ENCODE data around the gene ARHGAP26.

Gene ARHGAP26

GRCh38 chr5:142769793-142770649 lies at the start of gene ARHGAP26:
ARHGAP26 (plus strand) TSS chr5:142770377; CDS start chr5:142770762, 385 bp downstream.
- DNase-seq (ENCODE audit: low spot score): peak; percentile 98

GRCh38 chr5:142720641-142721271 lies 49.4 kb upstream of the ARHGAP26 start:
- no peak for DNase-seq (ENCODE audit: low spot score)

GRCh38 chr5:142722146-142722545 lies 48.0 kb upstream of the ARHGAP26 start:
- DNase-seq (ENCODE audit: low spot score): no peak

- DNase-seq (ENCODE audit: low spot score): no peak
Observed at GRCh38 chr5:142722896-142723295, 47.3 kb upstream of the ARHGAP26 start.

- no peak for DNase-seq (ENCODE audit: low spot score)
Observed at GRCh38 chr5:142724821-142725220, 45.4 kb upstream of the ARHGAP26 start.

GRCh38 chr5:142725231-142726187 lies 44.7 kb upstream of the ARHGAP26 start:
- peak; percentile 8 for DNase-seq (ENCODE audit: low spot score)

GRCh38 chr5:142726188-142726731 lies 43.9 kb upstream of the ARHGAP26 start:
- no peak for DNase-seq (ENCODE audit: low spot score)

GRCh38 chr5:142727735-142728047 lies 42.5 kb upstream of the ARHGAP26 start:
- no peak for DNase-seq (ENCODE audit: low spot score)

- DNase-seq (ENCODE audit: low spot score): no peak
Observed at GRCh38 chr5:142735323-142736246, 34.6 kb upstream of the ARHGAP26 start.

GRCh38 chr5:142736247-142736632 lies 33.9 kb upstream of the ARHGAP26 start:
- no peak for DNase-seq (ENCODE audit: low spot score)

GRCh38 chr5:142737179-142737578 lies 33.0 kb upstream of the ARHGAP26 start:
- DNase-seq (ENCODE audit: low spot score): no peak

- DNase-seq (ENCODE audit: low spot score): no peak
Observed at GRCh38 chr5:142740474-142741242, 29.5 kb upstream of the ARHGAP26 start.

- DNase-seq (ENCODE audit: low spot score): no peak
Observed at GRCh38 chr5:142743592-142744441, 26.4 kb upstream of the ARHGAP26 start.

- no peak for DNase-seq (ENCODE audit: low spot score)
Observed at GRCh38 chr5:142745268-142745667, 24.9 kb upstream of the ARHGAP26 start.

GRCh38 chr5:142746532-142747433 lies 23.4 kb upstream of the ARHGAP26 start:
- no peak for DNase-seq (ENCODE audit: low spot score)

GRCh38 chr5:142748132-142748531 lies 22.0 kb upstream of the ARHGAP26 start:
- DNase-seq (ENCODE audit: low spot score): no peak

- DNase-seq (ENCODE audit: low spot score): no peak
Observed at GRCh38 chr5:142748568-142749249, 21.5 kb upstream of the ARHGAP26 start.

GRCh38 chr5:142749321-142749720 lies 20.9 kb upstream of the ARHGAP26 start:
- DNase-seq (ENCODE audit: low spot score): no peak

All from ecto neural progenitor cell (in vitro differentiated cells).